SK-N-SH (cell line): ENCODE results near the gene ESRRG.

ENCODE experiments used
- CTCF ChIP-seq: fragments of 200-600 bp; sonication (generic); IDR thresholded peaks from 2 replicates; pipeline ENCODE4 v1.6.1; 2017; ENCODE audit warnings: antibody characterized with exemption, mild to moderate bottlenecking, moderate library complexity
- EP300 ChIP-seq, 2 experiments: IDR thresholded peaks; 2 replicates each; pipeline versions ENCODE4 v1.4.0 to v1.6.1; 2012; ENCODE audit warnings: borderline replicate concordance in 1 of 2, low read depth in 1 of 2, low read length in 1 of 2
- RAD21 ChIP-seq: IDR thresholded peaks from 2 replicates; pipeline ENCODE4 v1.6.1; 2012; ENCODE audit warnings: mild to moderate bottlenecking, low read length
- USF2 ChIP-seq: fragments of 150-350 bp; IDR thresholded peaks from 2 replicates; pipeline ENCODE4 v1.6.1; 2017; ENCODE audit warnings: antibody characterized with exemption, low read length, low read depth, borderline replicate concordance
- ZBTB33 ChIP-seq: IDR thresholded peaks from 2 replicates; pipeline ENCODE4 v1.4.0; 2012; ENCODE audit warnings: low read depth, borderline replicate concordance

- TF ChIP-seq CTCF = no peak
- TF ChIP-seq EP300 (IDR thresholded peaks at IDR 0.05; ENCODE audit: borderline replicate concordance in 1 of 2, low read depth in 1 of 2, low read length in 1 of 2) = no peak
- TF ChIP-seq RAD21 = no peak
- no peak for TF ChIP-seq ZBTB33
- TF ChIP-seq USF2 = no peak
Observed at GRCh38 chr1:216531263-216532239, 191.7 kb downstream of the ESRRG start.
